ENCODE results near the gene SLC39A10.

GRCh38 chr2:195675783-195676427 is 18.9 kb downstream of the SLC39A10 start:
- TF ChIP-seq POLR2A (IDR thresholded peaks at IDR 0.05), result no peak
- no peak for TF ChIP-seq CTCF (IDR thresholded peaks at IDR 0.05)
